H4 (cell line): ENCODE measurements around the gene ITLN1. TPM values are rescaled to one million over a fixed set of nuclear protein-coding genes. Genes with fewer than 3 reads are reported as not detected.

Source experiments
- total RNA-seq: library from RNA; depleted of rRNA; stranded (reverse); fragments of >200 nt; shearing (Covaris generic); gene quantifications from 2 replicates; pipeline ENCODE4 v1.2.3, GENCODE V29; 2014; rRNA removed

The ITLN1 gene
- total RNA-seq, 1 experiment from 2014 or later = not detected

Other genes with a start within 250 kb of the ITLN1 start
- not detected in 2 replicates for gene SLAMF1, start 238.1 kb downstream of the ITLN1 start, total RNA-seq
- not detected in 2 replicates for gene CD48, start 173.4 kb downstream of the ITLN1 start, total RNA-seq
- 1.8 and 2.5 TPM in 2 replicates for gene SLAMF7, start 145.9 kb downstream of the ITLN1 start, total RNA-seq
- not detected in 2 replicates for gene LY9, start 89.0 kb downstream of the ITLN1 start, total RNA-seq
- not detected in 2 replicates for gene CD244, start 22.3 kb downstream of the ITLN1 start, total RNA-seq
- not detected in 2 replicates for gene ITLN2, start 69.6 kb upstream of the ITLN1 start, total RNA-seq
- gene F11R, start 136.0 kb upstream of the ITLN1 start, total RNA-seq = 5.2 and 6.4 TPM in 2 replicates
- not detected in 2 replicates for gene TSTD1, start 153.8 kb upstream of the ITLN1 start, total RNA-seq
- gene USF1, start 160.8 kb upstream of the ITLN1 start, total RNA-seq = 57.7 and 60.3 TPM in 2 replicates
- gene ARHGAP30, start 184.7 kb upstream of the ITLN1 start, total RNA-seq = 0.02 TPM in 1 of 2 replicates, not detected in the other
- gene NECTIN4, start 204.4 kb upstream of the ITLN1 start, total RNA-seq = 0.14 TPM in 1 of 2 replicates, not detected in the other
- gene KLHDC9, start 213.2 kb upstream of the ITLN1 start, total RNA-seq = not detected in 2 replicates
- gene PFDN2, start 232.9 kb upstream of the ITLN1 start, total RNA-seq = 85.6 and 94.8 TPM in 2 replicates
- gene NIT1, start 232.9 kb upstream of the ITLN1 start, total RNA-seq = 34.9 and 36.6 TPM in 2 replicates
- 22.2 and 28.2 TPM in 2 replicates for gene DEDD, start 247.5 kb upstream of the ITLN1 start, total RNA-seq